ENCODE data around the gene BOK. TPM values are rescaled to one million over a fixed set of nuclear protein-coding genes. Genes with fewer than 3 reads are reported as not detected.

BOK gene
- total and polyA plus RNA-seq, 2 of the 13 experiments (the other 11 are each of a cell fraction or from before 2014, with no cell fraction given), result 35.5 to 39.2 TPM

DNA sequence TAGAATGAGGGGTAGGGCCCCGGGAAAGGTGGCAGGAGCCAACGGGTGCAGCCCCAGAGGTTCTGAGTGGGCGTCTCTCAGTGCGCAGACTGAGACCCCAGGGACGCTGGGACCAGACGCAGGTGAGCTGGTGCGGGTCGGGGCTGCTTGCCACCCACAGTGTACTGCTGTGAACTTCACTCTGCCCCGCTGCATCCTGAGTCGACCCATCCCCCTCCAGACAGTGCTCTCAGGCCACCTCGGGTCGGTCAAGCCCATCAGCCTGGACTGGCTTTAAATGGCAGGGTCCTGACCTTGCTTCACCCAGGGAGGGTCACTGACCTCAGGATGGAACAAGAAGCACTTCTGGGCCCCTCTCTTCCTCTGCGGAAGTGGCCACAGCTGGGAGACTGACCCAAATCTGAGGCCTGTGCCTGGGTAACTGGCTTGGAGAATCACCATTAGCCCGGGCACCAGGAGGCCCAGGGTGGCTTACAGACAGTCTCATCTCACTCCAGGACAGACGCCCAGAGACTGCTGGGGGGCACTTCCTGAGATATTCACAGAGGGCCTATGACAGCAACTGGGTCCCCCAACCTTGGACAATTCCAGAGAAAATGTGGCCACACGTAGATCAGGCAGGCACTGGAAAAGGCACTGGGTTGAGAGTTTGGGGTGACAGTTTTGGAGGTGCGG lies 23.7 kb upstream of the BOK start:
- no peak for DNase-seq (ENCODE audit: low spot score)
- Histone ChIP-seq H3K27me3 (ENCODE audit: control insufficient read depth in 1 of 2, insufficient read depth in 2 of 2, low read length in 2 of 2) (peaks cover 2 to 37% of the 10 kb centered on the region in 2 experiments; a peak in 4 of 5 replicates), H3K4me3 (replicated peaks in 1 of 3; ENCODE audit: insufficient read depth in 1 of 3, low read depth in 2 of 3, low read length in 3 of 3) (peak overlapping the region in 1 of 3 experiments; percentile 54; a peak in 2 of 6 replicates), H3K9ac (ENCODE audit: insufficient read depth, low read depth, low read length) (peak overlapping the region; percentile 5; the same call in 1 of the 2 replicates), H3K4me2 (ENCODE audit: low read depth, low read length) (peak overlapping the region; percentile 70), H3K36me3 (replicated peaks in 1 of 2; ENCODE audit: control insufficient read depth in 1 of 2, insufficient read depth in 2 of 2, low read length in 2 of 2) (no peaks in the 10 kb centered on the region), H3K9me3 (ENCODE audit: low read length) (no peaks in the 10 kb centered on the region), H4K20me1 (ENCODE audit: insufficient read depth, low read length) (no peaks in the 10 kb centered on the region), H3K79me2 (ENCODE audit: insufficient read depth, low read length) (no peaks in the 10 kb centered on the region), H3K4me1 (ENCODE audit: insufficient read depth, low read length) (peaks cover 90% of the 10 kb centered on the region), H3K27ac (ENCODE audit: extremely low read length, insufficient read depth, low read length) (no peak overlapping the region), H2AFZ (ENCODE audit: low read length) (no peak overlapping the region)
- intact Hi-C loops (cut with micrococcal nuclease; ENCODE audit: unreplicated experiment), result no loop called here
- ATAC-seq, result peak; percentile 54
- 19% methylated on average over 8 of the region's 17 CpGs for WGBS (ENCODE audit: low lambda C conversion rate)
- CTCF ChIA-PET (ENCODE audit: low intra/inter-chr PET ratio, low total read pairs), result no interaction called here
- BruUV-seq (replicated peaks), result no TSS peak
- POLR2A ChIA-PET, result interaction anchor here (1.4 to 2.3 kb wide), 3 partner anchors 20 to 152 kb away, joined by 3 to 11 read pairs (median 4); partner anchors contain the start of genes DTYMK and STK25
- in situ Hi-C loops (cut with HindIII; ENCODE audit: extremely low pct_ligation_motif_present, low pct_unique_long_range_greater_than_20kb), result no loop called here
- FAIRE-seq, result no peak
- TF ChIP-seq, protein P1, sequence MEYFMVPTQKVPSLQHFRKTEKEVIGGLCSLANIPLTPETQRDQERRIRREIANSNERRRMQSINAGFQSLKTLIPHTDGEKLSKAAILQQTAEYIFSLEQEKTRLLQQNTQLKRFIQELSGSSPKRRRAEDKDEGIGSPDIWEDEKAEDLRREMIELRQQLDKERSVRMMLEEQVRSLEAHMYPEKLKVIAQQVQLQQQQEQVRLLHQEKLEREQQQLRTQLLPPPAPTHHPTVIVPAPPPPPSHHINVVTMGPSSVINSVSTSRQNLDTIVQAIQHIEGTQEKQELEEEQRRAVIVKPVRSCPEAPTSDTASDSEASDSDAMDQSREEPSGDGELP (IDR thresholded peaks at IDR 0.05; ENCODE audit: borderline replicate concordance, low read depth), result peak; percentile 13; the same call in 1 of the 2 replicates
- TF ChIP-seq, protein P2, sequence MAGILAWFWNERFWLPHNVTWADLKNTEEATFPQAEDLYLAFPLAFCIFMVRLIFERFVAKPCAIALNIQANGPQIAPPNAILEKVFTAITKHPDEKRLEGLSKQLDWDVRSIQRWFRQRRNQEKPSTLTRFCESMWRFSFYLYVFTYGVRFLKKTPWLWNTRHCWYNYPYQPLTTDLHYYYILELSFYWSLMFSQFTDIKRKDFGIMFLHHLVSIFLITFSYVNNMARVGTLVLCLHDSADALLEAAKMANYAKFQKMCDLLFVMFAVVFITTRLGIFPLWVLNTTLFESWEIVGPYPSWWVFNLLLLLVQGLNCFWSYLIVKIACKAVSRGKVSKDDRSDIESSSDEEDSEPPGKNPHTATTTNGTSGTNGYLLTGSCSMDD (CRISPR knock-in tag; IDR thresholded peaks at IDR 0.05), result no peak
- no peak for TF ChIP-seq SMYD3 (CRISPR knock-in tag; IDR thresholded peaks at IDR 0.05)
- TF ChIP-seq GTF3A (CRISPR knock-in tag; conservative IDR thresholded peaks at IDR 0.05), result no peak
- no peak for TF ChIP-seq ZNF383 (CRISPR knock-in tag; IDR thresholded peaks at IDR 0.05; ENCODE audit: borderline replicate concordance)
- 0 out of 2 replicates have a peak, but pooled peaks have one; percentile 43 for TF ChIP-seq FOXC1 (CRISPR knock-in tag; IDR thresholded peaks at IDR 0.05; ENCODE audit: borderline replicate concordance)
- no peak for TF ChIP-seq ZNF878 (CRISPR knock-in tag; IDR thresholded peaks at IDR 0.05)
- TF ChIP-seq, protein P3, sequence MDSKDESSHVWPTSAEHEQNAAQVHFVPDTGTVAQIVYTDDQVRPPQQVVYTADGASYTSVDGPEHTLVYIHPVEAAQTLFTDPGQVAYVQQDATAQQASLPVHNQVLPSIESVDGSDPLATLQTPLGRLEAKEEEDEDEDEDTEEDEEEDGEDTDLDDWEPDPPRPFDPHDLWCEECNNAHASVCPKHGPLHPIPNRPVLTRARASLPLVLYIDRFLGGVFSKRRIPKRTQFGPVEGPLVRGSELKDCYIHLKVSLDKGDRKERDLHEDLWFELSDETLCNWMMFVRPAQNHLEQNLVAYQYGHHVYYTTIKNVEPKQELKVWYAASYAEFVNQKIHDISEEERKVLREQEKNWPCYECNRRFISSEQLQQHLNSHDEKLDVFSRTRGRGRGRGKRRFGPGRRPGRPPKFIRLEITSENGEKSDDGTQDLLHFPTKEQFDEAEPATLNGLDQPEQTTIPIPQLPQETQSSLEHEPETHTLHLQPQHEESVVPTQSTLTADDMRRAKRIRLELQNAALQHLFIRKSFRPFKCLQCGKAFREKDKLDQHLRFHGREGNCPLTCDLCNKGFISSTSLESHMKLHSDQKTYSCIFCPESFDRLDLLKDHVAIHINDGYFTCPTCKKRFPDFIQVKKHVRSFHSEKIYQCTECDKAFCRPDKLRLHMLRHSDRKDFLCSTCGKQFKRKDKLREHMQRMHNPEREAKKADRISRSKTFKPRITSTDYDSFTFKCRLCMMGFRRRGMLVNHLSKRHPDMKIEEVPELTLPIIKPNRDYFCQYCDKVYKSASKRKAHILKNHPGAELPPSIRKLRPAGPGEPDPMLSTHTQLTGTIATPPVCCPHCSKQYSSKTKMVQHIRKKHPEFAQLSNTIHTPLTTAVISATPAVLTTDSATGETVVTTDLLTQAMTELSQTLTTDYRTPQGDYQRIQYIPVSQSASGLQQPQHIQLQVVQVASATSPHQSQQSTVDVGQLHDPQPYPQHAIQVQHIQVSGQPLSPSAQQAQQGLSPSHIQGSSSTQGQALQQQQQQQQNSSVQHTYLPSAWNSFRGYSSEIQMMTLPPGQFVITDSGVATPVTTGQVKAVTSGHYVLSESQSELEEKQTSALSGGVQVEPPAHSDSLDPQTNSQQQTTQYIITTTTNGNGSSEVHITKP (CRISPR knock-in tag; IDR thresholded peaks at IDR 0.05; ENCODE audit: low read depth), result no peak
- TF ChIP-seq KLF15 (CRISPR knock-in tag; IDR thresholded peaks at IDR 0.05; ENCODE audit: borderline replicate concordance), result no peak
- no peak for TF ChIP-seq ZNF10 (CRISPR knock-in tag; IDR thresholded peaks at IDR 0.05; ENCODE audit: borderline replicate concordance, low read depth)
- TF ChIP-seq EZH2 (conservative IDR thresholded peaks at IDR 0.05; ENCODE audit: low read depth, low read length), result no peak
- peak; percentile 69 for TF ChIP-seq BCL6 (CRISPR knock-in tag; IDR thresholded peaks at IDR 0.05)
- TF ChIP-seq SCMH1 (CRISPR knock-in tag; IDR thresholded peaks at IDR 0.05; ENCODE audit: borderline replicate concordance), result no peak
- peak; percentile 64; the same call in 1 of the 2 replicates for TF ChIP-seq ZNF598 (CRISPR knock-in tag; IDR thresholded peaks at IDR 0.05; ENCODE audit: borderline replicate concordance)
- TF ChIP-seq, protein P4, sequence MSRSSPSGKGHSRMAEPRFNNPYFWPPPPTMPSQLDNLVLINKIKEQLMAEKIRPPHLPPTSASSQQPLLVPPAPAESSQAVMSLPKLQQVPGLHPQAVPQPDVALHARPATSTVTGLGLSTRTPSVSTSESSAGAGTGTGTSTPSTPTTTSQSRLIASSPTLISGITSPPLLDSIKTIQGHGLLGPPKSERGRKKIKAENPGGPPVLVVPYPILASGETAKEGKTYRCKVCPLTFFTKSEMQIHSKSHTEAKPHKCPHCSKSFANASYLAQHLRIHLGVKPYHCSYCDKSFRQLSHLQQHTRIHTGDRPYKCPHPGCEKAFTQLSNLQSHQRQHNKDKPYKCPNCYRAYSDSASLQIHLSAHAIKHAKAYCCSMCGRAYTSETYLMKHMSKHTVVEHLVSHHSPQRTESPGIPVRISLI (CRISPR knock-in tag; IDR thresholded peaks at IDR 0.05; ENCODE audit: borderline replicate concordance), result no peak
- TF ChIP-seq STAT5B (CRISPR knock-in tag; IDR thresholded peaks at IDR 0.05), result no peak
